KMS-11 (cell line): ENCODE results near the gene LRRC28.

Source experiments
- H2AFZ ChIP-seq: fragments of 200-600 bp; sonication (generic); 2 replicates; pipeline ENCODE4 v1.6.1; 2016; ENCODE audit warnings: antibody characterized with exemption, mixed run types, low read depth
- H3K27ac ChIP-seq: fragments of 200-600 bp; sonication (generic); 2 replicates; pipeline ENCODE4 v1.6.1; 2016; ENCODE audit warnings: mild to moderate bottlenecking, mixed run types
- H3K27me3 ChIP-seq: fragments of 200-600 bp; sonication (generic); 2 replicates; pipeline ENCODE4 v1.6.1; 2017; ENCODE audit warnings: mild to moderate bottlenecking, low read depth, mixed run types, moderate library complexity; ENCODE audit not compliant: insufficient read depth
- H3K36me3 ChIP-seq: fragments of 200-600 bp; sonication (generic); 2 replicates; pipeline ENCODE4 v1.6.1; 2017; ENCODE audit warnings: mild to moderate bottlenecking, mixed run types; ENCODE audit not compliant: insufficient read depth
- H3K4me1 ChIP-seq: fragments of 200-600 bp; sonication (generic); 2 replicates; pipeline ENCODE4 v1.6.1; 2016; ENCODE audit warnings: mild to moderate bottlenecking, low read depth, mixed run types; ENCODE audit not compliant: poor library complexity, severe bottlenecking
- H3K4me2 ChIP-seq: fragments of 200-600 bp; sonication (generic); 2 replicates; pipeline ENCODE4 v1.7.0; 2016; ENCODE audit warnings: mild to moderate bottlenecking, mixed run types
- H3K4me3 ChIP-seq: fragments of 200-600 bp; sonication (generic); IDR thresholded peaks from 2 replicates; pipeline ENCODE4 v1.6.1; 2017; ENCODE audit warnings: low read depth, low read length, mixed read lengths; ENCODE audit not compliant: insufficient read depth
- H3K79me2 ChIP-seq: fragments of 200-600 bp; sonication (generic); 2 replicates; pipeline ENCODE4 v1.6.1; 2016; ENCODE audit warnings: low read depth, mixed run types; ENCODE audit not compliant: insufficient read depth
- H3K9ac ChIP-seq: fragments of 200-600 bp; sonication (generic); 2 replicates; pipeline ENCODE4 v1.6.1; 2016; ENCODE audit warnings: mild to moderate bottlenecking, mixed run types
- H4K20me1 ChIP-seq: fragments of 200-600 bp; sonication (generic); 2 replicates; pipeline ENCODE4 v1.6.1; 2016; ENCODE audit warnings: mild to moderate bottlenecking, mixed run types; ENCODE audit not compliant: insufficient read depth
- TF ChIP-seq, protein P1 (sequence below): fragments of 200-600 bp; sonication (generic); conservative IDR thresholded peaks from 2 replicates; pipeline ENCODE4 v1.6.1; 2017; ENCODE audit warnings: low read depth, mild to moderate bottlenecking, antibody characterized with exemption, low read length, moderate library complexity, mixed read lengths

Gene LRRC28

DNA sequence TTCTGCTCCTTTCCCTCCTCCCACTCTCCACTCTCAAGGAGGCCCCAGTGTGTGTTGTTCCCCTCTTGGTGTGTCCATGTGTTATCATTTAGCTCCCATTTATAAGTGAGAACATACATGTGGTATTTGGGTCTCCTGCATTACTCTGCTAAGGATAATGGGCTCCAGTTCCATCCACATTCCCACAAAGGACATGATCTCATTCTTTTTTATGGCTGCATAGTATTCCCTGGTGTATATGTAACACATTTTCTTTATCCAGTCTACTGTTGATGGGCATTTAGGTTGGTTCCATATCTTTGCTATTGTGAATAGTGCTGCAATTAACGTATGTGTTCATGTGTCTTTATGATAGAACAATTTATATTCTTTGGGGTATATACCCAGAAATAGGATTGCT lies 170.5 kb downstream of the LRRC28 start:
- Histone ChIP-seq H4K20me1 (no peaks in the 10 kb centered on the region), H3K4me1 (no peaks in the 10 kb centered on the region), H3K4me2 (no peak overlapping the region), H3K27ac (no peak overlapping the region), H3K79me2 (no peaks in the 10 kb centered on the region), H2AFZ (no peak overlapping the region), H3K9ac (no peak overlapping the region), H3K27me3 (no peaks in the 10 kb centered on the region), H3K36me3 (no peaks in the 10 kb centered on the region), H3K4me3 (no peak overlapping the region)
- TF ChIP-seq, protein P1, sequence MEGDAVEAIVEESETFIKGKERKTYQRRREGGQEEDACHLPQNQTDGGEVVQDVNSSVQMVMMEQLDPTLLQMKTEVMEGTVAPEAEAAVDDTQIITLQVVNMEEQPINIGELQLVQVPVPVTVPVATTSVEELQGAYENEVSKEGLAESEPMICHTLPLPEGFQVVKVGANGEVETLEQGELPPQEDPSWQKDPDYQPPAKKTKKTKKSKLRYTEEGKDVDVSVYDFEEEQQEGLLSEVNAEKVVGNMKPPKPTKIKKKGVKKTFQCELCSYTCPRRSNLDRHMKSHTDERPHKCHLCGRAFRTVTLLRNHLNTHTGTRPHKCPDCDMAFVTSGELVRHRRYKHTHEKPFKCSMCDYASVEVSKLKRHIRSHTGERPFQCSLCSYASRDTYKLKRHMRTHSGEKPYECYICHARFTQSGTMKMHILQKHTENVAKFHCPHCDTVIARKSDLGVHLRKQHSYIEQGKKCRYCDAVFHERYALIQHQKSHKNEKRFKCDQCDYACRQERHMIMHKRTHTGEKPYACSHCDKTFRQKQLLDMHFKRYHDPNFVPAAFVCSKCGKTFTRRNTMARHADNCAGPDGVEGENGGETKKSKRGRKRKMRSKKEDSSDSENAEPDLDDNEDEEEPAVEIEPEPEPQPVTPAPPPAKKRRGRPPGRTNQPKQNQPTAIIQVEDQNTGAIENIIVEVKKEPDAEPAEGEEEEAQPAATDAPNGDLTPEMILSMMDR = no peak

DNA sequence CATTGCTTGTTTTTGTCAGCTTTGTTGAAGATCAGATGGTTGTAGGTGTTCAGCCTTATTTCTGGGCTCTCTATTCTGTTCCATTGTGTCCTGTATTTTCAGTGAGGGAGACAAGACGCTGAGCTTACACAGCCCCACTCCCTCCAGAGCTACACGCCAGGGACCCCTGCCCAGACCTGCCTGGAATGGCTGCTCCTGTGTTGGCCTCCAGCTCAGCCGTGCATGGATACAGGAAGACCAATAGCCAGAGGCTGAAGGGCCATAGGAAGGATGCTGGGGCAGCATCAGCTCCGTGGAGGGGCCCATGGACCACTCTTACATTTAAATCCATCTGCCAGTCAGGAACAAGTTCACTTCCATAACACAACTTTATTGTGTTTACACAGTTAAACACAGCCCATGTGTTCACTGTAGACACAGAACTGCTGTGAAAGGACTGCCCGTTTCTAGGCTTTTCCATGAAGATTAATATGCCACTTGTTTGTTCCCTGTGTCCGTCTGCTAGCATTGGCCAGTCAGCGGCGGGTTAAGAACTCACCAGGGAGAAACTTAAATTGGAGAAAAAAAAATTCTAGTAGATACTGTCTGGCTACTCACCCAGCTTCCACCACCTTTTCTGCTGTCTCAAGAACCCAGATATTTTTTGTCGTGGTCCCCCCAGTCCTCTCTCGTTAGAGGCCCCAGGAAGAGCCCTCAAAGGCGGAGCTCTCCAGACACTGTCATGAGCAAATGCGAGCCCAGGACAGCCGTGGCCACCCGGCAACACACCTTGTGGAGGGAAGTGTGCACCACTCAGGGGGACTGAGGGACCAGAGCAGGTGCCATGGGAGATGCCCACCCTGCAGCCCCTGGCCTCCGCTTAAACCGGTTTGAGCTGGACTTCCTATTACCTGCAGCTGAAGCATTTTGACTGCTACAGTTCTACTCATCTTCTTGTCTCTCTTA lies 172.2 kb downstream of the LRRC28 start:
- no peak overlapping the region for H3K4me2 ChIP-seq
- no peak overlapping the region for H3K27ac ChIP-seq
- H2AFZ ChIP-seq = no peak overlapping the region
- no peaks in the 10 kb centered on the region for H3K4me1 ChIP-seq
- no peak overlapping the region for H3K4me3 ChIP-seq
- no peaks in the 10 kb centered on the region for H3K36me3 ChIP-seq
- no peak overlapping the region for H3K9ac ChIP-seq
- H3K79me2 ChIP-seq = no peaks in the 10 kb centered on the region
- no peaks in the 10 kb centered on the region for H4K20me1 ChIP-seq
- TF ChIP-seq, protein P1 = no peak
- no peaks in the 10 kb centered on the region for H3K27me3 ChIP-seq

DNA sequence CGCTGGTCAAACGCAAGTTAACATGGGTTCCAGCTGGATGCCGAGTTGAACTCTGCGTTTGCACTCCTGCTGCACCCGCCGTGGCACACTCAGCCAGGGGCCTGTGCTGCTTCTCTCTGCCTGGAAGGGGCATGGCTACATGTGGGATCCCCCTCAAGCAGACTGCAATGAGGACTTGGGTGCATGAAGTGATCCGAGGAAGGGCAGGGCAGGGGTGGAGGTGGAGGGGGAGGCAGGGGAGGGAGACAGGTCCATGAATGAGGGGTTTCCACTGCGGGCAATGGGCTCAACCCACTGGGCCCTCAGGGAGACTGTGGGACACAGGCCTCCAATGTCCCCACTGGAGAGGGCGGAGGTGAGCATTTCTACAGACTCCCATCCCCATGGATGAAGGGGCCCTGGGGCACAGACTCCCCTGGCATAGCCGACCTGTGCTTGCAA lies 172.9 kb downstream of the LRRC28 start:
- H2AFZ ChIP-seq = no peak overlapping the region
- TF ChIP-seq, protein P1 = no peak

DNA sequence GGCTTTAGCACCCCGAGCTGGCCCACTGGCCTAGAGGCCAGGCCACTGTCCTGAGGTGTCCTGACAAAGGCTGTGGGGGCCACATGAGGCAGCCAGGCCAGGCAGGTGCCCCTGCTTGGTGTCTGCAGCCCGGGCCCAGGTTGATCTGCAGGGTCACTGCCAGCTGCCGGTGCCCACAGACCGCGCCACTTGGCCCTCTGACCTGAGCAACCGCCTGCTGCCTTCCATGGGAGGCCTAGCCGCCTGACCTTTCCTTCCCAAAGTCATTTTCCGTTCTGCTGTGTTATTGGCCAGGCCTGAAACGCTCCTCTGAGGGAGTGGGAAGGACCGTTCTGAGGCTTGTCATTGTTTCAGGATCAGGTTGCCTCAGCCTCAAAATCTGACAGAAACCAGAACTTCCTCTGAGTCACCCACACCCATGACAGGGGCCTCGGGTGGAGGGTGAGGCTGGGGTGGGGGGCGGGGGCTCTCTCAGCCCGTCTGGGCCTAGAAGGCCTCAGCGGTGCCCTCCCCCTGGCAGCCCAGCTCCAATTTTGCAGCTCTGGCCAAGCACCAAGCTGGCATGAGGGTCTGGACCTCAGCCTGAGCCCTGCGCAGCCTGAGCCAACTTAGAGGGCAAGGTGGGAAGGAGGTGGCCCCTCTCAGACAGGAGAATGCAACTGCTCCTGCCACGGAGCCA lies 173.8 kb downstream of the LRRC28 start:
- no peaks in the 10 kb centered on the region for H3K4me1 ChIP-seq
- H3K36me3 ChIP-seq = no peaks in the 10 kb centered on the region
- H3K79me2 ChIP-seq = no peaks in the 10 kb centered on the region
- H3K4me3 ChIP-seq = no peak overlapping the region
- H2AFZ ChIP-seq = no peak overlapping the region
- no peaks in the 10 kb centered on the region for H4K20me1 ChIP-seq
- H3K9ac ChIP-seq = no peak overlapping the region
- TF ChIP-seq, protein P1 = no peak
- no peak overlapping the region for H3K27ac ChIP-seq
- no peaks in the 10 kb centered on the region for H3K27me3 ChIP-seq
- no peak overlapping the region for H3K4me2 ChIP-seq

More for the DNA sequence above, 172.9 kb downstream of the LRRC28 start:
- H3K36me3 ChIP-seq = no peaks in the 10 kb centered on the region
- no peaks in the 10 kb centered on the region for H3K79me2 ChIP-seq
- H3K27ac ChIP-seq = no peak overlapping the region
- no peaks in the 10 kb centered on the region for H3K4me1 ChIP-seq
- H3K4me2 ChIP-seq = no peak overlapping the region
- H3K27me3 ChIP-seq = no peaks in the 10 kb centered on the region
- no peaks in the 10 kb centered on the region for H4K20me1 ChIP-seq
- H3K4me3 ChIP-seq = no peak overlapping the region
- no peak overlapping the region for H3K9ac ChIP-seq
